SK-N-SH treated with all-trans-retinoic acid at 6 μM for 48 hours (cell line): Measurements from ENCODE around the gene ZNF674.

Source experiments
- ATAC-seq: fragments of 200-7000 bp; cut with Tn5 transposase; 3 replicates; pipeline ENCODE4 v1.9.1; 2020; ENCODE audit warnings: mild to moderate bottlenecking, moderate library complexity
- ARNTL ChIP-seq: fragments of 450-650 bp; formaldehyde crosslinking; IDR thresholded peaks from 2 replicates; pipeline ENCODE4 v1.5.0; 2020; ENCODE audit warnings: low read depth, mild to moderate bottlenecking, moderate library complexity, borderline replicate concordance
- BACH2 ChIP-seq: fragments of 250-450 bp; sonication (Bioruptor Pico); IDR thresholded peaks from 2 replicates; pipeline ENCODE4 v1.9.0; 2021; ENCODE audit warnings: mild to moderate bottlenecking, borderline replicate concordance
- CSDC2 ChIP-seq: fragments of 250-450 bp; sonication (Bioruptor Pico); IDR thresholded peaks from 2 replicates; pipeline ENCODE4 v1.5.0; 2020; ENCODE audit warnings: mild to moderate bottlenecking, moderate library complexity
- ESRRG ChIP-seq: fragments of 250-450 bp; sonication (Bioruptor Pico); IDR thresholded peaks from 2 replicates; pipeline ENCODE4 v1.6.1; 2021; ENCODE audit warnings: mild to moderate bottlenecking
- GLIS3 ChIP-seq: fragments of 250-450 bp; sonication (Bioruptor Pico); IDR thresholded peaks from 2 replicates; pipeline ENCODE4 v1.5.0; 2020; ENCODE audit warnings: mild to moderate bottlenecking, moderate library complexity
- ISL1 ChIP-seq: fragments of 250-450 bp; sonication (Bioruptor Pico); IDR thresholded peaks from 2 replicates; pipeline ENCODE4 v2.1.2; 2022; ENCODE audit warnings: mild to moderate bottlenecking, moderate library complexity
- OSR1 ChIP-seq: fragments of 250-450 bp; sonication (Bioruptor Pico); IDR thresholded peaks from 2 replicates; pipeline ENCODE4 v1.8.0; 2022; ENCODE audit warnings: moderate library complexity, mild to moderate bottlenecking, inconsistent platforms
- PPARA ChIP-seq: fragments of 250-450 bp; sonication (Bioruptor Pico); IDR thresholded peaks from 2 replicates; pipeline ENCODE4 v1.5.0; 2020; ENCODE audit warnings: mild to moderate bottlenecking, borderline replicate concordance
- RARB ChIP-seq: fragments of 250-450 bp; sonication (Bioruptor Pico); IDR thresholded peaks from 2 replicates; pipeline ENCODE4 v1.8.0; 2021; ENCODE audit warnings: mild to moderate bottlenecking, moderate library complexity
- SNAI2 ChIP-seq: fragments of 250-450 bp; sonication (Bioruptor Pico); IDR thresholded peaks from 2 replicates; pipeline ENCODE4 v1.5.0; 2020; ENCODE audit warnings: mild to moderate bottlenecking, moderate library complexity
- TCF4 ChIP-seq: fragments of 250-450 bp; sonication (Bioruptor Pico); IDR thresholded peaks from 2 replicates; pipeline ENCODE4 v1.8.0; 2021; ENCODE audit warnings: mild to moderate bottlenecking, moderate library complexity, borderline replicate concordance
- TOX ChIP-seq: fragments of 250-450 bp; sonication (Bioruptor Pico); IDR thresholded peaks from 2 replicates; pipeline ENCODE4 v1.8.0; 2021; ENCODE audit warnings: mild to moderate bottlenecking, moderate library complexity, borderline replicate concordance
- ZC3H10 ChIP-seq: fragments of 250-450 bp; sonication (Bioruptor Pico); IDR thresholded peaks from 2 replicates; pipeline ENCODE4 v1.5.1; 2021; ENCODE audit warnings: mild to moderate bottlenecking, moderate library complexity
- ZFP3 ChIP-seq: fragments of 250-450 bp; sonication (Bioruptor Pico); IDR thresholded peaks from 2 replicates; pipeline ENCODE4 v1.5.0; 2020; ENCODE audit warnings: mild to moderate bottlenecking, moderate library complexity
- ZFP30 ChIP-seq: fragments of 450-650 bp; formaldehyde crosslinking; IDR thresholded peaks from 2 replicates; pipeline ENCODE4 v1.5.0; 2022; ENCODE audit warnings: mild to moderate bottlenecking, moderate library complexity
- ZNF565 ChIP-seq: fragments of 450-650 bp; formaldehyde crosslinking; conservative IDR thresholded peaks from 2 replicates; pipeline ENCODE4 v1.5.0; 2020; ENCODE audit warnings: low read depth, mild to moderate bottlenecking, moderate library complexity
- ZNF70 ChIP-seq: fragments of 450-650 bp; formaldehyde crosslinking; IDR thresholded peaks from 2 replicates; pipeline ENCODE4 v1.5.0; 2020; ENCODE audit warnings: mild to moderate bottlenecking, moderate library complexity
- ZNF8 ChIP-seq: fragments of 450-650 bp; formaldehyde crosslinking; IDR thresholded peaks from 2 replicates; pipeline ENCODE4 v1.5.0; 2020; ENCODE audit warnings: mild to moderate bottlenecking, moderate library complexity
- TF ChIP-seq, protein P1 (sequence below): fragments of 250-450 bp; sonication (Bioruptor Pico); IDR thresholded peaks from 2 replicates; pipeline ENCODE4 v1.8.0; 2021; ENCODE audit warnings: low read depth, mild to moderate bottlenecking, moderate library complexity, borderline replicate concordance
- TF ChIP-seq, protein P2 (sequence below): fragments of 250-450 bp; sonication (Bioruptor Pico); IDR thresholded peaks from 2 replicates; pipeline ENCODE4 v1.5.1; 2020; ENCODE audit warnings: low read depth, mild to moderate bottlenecking, moderate library complexity
- TF ChIP-seq, protein P3 (sequence below): fragments of 250-450 bp; sonication (Bioruptor Pico); IDR thresholded peaks from 2 replicates; pipeline ENCODE4 v1.5.1; 2021; ENCODE audit warnings: mild to moderate bottlenecking, moderate library complexity
- TF ChIP-seq, protein P4 (sequence below): fragments of 250-450 bp; sonication (Bioruptor Pico); IDR thresholded peaks from 2 replicates; pipeline ENCODE4 v1.8.0; 2020; ENCODE audit warnings: mild to moderate bottlenecking, moderate library complexity, borderline replicate concordance
- TF ChIP-seq, protein P5 (sequence below): fragments of 250-450 bp; sonication (Bioruptor Pico); IDR thresholded peaks from 2 replicates; pipeline ENCODE4 v1.5.0; 2020; ENCODE audit warnings: mild to moderate bottlenecking, moderate library complexity

Gene ZNF674

DNA sequence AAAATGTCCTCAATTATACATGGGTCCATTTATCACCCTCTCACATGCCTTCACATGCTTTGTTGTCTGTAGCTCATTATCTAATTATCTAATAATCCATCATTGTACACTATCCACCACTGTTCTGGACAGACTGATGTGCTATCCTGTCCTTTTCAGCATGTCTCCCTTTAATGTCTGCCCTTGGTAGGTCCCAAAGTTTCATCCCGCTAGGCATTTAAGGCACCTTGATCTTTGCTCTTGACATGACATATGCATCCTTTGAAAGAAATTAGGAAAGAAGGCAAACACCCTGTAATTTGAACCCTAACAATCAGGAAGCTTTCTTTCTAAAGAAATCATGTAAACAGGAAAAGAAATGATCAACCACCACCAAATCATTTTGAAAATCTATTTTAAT is 34.0 kb upstream of the ZNF674 start (continued):
- TF ChIP-seq, protein P1, sequence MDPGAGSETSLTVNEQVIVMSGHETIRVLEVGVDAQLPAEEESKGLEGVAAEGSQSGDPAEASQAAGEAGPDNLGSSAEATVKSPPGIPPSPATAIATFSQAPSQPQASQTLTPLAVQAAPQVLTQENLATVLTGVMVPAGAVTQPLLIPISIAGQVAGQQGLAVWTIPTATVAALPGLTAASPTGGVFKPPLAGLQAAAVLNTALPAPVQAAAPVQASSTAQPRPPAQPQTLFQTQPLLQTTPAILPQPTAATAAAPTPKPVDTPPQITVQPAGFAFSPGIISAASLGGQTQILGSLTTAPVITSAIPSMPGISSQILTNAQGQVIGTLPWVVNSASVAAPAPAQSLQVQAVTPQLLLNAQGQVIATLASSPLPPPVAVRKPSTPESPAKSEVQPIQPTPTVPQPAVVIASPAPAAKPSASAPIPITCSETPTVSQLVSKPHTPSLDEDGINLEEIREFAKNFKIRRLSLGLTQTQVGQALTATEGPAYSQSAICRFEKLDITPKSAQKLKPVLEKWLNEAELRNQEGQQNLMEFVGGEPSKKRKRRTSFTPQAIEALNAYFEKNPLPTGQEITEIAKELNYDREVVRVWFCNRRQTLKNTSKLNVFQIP (CRISPR knock-in tag): no peak
- TF ChIP-seq TOX (no peak), ESRRG (no peak), PPARA (CRISPR knock-in tag) (no peak), OSR1 (CRISPR knock-in tag) (no peak), GLIS3 (CRISPR knock-in tag) (no peak), TCF4 (CRISPR knock-in tag) (no peak), ZFP3 (no peak), ISL1 (no peak), ZNF70 (CRISPR knock-in tag) (no peak)
- TF ChIP-seq, protein P2, sequence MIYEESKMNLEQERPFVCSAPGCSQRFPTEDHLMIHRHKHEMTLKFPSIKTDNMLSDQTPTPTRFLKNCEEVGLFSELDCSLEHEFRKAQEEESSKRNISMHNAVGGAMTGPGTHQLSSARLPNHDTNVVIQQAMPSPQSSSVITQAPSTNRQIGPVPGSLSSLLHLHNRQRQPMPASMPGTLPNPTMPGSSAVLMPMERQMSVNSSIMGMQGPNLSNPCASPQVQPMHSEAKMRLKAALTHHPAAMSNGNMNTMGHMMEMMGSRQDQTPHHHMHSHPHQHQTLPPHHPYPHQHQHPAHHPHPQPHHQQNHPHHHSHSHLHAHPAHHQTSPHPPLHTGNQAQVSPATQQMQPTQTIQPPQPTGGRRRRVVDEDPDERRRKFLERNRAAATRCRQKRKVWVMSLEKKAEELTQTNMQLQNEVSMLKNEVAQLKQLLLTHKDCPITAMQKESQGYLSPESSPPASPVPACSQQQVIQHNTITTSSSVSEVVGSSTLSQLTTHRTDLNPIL (CRISPR knock-in tag): no peak
- TF ChIP-seq, protein P3, sequence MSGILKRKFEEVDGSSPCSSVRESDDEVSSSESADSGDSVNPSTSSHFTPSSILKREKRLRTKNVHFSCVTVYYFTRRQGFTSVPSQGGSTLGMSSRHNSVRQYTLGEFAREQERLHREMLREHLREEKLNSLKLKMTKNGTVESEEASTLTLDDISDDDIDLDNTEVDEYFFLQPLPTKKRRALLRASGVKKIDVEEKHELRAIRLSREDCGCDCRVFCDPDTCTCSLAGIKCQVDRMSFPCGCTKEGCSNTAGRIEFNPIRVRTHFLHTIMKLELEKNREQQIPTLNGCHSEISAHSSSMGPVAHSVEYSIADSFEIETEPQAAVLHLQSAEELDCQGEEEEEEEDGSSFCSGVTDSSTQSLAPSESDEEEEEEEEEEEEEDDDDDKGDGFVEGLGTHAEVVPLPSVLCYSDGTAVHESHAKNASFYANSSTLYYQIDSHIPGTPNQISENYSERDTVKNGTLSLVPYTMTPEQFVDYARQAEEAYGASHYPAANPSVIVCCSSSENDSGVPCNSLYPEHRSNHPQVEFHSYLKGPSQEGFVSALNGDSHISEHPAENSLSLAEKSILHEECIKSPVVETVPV (CRISPR knock-in tag): no peak

DNA sequence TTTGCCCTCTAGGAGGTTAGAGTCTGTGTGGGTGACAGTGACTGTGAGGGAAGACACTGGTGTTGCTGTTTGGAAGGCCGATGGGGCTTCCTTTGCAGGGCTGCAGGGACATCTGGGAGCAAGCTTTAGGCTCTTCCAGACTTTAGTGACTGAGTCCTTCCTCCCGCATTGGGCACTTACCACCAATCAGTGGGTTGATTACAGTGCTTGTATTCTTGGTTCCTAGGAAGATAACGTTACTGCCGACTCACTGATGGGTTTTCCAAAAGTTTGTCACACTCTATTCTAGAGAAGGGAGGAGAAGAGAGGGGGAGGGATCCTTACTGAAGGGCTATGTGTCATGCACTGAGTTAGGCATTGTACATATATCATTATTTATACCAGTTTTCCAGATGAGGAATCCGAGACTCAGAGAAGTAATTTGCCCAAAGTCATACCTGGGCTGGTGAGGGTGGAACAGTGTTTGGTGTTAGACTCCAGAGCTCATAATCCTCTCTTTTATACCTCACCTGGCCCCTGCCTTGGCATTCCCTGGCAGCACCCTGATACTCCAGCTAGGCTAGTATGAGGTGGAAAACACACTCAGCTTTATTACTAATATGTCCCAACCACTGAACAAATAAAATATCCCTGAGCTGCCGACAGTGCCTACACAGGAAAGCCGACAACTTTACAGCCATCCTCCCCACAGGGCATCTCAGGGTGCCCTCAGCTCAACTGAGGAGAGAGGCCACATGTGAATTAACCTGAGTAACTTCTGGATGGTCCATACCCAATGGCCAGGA is 32.2 kb upstream of the ZNF674 start:
- TF ChIP-seq, protein P3 (CRISPR knock-in tag): no peak
- no peak for TF ChIP-seq SNAI2 (CRISPR knock-in tag)
- TF ChIP-seq, protein P4, sequence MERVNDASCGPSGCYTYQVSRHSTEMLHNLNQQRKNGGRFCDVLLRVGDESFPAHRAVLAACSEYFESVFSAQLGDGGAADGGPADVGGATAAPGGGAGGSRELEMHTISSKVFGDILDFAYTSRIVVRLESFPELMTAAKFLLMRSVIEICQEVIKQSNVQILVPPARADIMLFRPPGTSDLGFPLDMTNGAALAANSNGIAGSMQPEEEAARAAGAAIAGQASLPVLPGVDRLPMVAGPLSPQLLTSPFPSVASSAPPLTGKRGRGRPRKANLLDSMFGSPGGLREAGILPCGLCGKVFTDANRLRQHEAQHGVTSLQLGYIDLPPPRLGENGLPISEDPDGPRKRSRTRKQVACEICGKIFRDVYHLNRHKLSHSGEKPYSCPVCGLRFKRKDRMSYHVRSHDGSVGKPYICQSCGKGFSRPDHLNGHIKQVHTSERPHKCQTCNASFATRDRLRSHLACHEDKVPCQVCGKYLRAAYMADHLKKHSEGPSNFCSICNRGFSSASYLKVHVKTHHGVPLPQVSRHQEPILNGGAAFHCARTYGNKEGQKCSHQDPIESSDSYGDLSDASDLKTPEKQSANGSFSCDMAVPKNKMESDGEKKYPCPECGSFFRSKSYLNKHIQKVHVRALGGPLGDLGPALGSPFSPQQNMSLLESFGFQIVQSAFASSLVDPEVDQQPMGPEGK (CRISPR knock-in tag): no peak
- TF ChIP-seq, protein P2 (CRISPR knock-in tag): no peak
- TF ChIP-seq, protein P5, sequence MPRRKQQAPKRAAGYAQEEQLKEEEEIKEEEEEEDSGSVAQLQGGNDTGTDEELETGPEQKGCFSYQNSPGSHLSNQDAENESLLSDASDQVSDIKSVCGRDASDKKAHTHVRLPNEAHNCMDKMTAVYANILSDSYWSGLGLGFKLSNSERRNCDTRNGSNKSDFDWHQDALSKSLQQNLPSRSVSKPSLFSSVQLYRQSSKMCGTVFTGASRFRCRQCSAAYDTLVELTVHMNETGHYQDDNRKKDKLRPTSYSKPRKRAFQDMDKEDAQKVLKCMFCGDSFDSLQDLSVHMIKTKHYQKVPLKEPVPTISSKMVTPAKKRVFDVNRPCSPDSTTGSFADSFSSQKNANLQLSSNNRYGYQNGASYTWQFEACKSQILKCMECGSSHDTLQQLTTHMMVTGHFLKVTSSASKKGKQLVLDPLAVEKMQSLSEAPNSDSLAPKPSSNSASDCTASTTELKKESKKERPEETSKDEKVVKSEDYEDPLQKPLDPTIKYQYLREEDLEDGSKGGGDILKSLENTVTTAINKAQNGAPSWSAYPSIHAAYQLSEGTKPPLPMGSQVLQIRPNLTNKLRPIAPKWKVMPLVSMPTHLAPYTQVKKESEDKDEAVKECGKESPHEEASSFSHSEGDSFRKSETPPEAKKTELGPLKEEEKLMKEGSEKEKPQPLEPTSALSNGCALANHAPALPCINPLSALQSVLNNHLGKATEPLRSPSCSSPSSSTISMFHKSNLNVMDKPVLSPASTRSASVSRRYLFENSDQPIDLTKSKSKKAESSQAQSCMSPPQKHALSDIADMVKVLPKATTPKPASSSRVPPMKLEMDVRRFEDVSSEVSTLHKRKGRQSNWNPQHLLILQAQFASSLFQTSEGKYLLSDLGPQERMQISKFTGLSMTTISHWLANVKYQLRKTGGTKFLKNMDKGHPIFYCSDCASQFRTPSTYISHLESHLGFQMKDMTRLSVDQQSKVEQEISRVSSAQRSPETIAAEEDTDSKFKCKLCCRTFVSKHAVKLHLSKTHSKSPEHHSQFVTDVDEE (CRISPR knock-in tag): no peak
- no peak for TF ChIP-seq ESRRG
- no peak for TF ChIP-seq ZFP3
- TF ChIP-seq TCF4 (CRISPR knock-in tag): no peak
- no peak for TF ChIP-seq BACH2 (CRISPR knock-in tag)
- TF ChIP-seq ISL1: no peak
- no peak for TF ChIP-seq ZC3H10 (CRISPR knock-in tag)
- no peak for TF ChIP-seq ZNF565 (CRISPR knock-in tag)
- TF ChIP-seq ARNTL: no peak
- no peak for TF ChIP-seq ZNF8 (CRISPR knock-in tag)
- no peak for TF ChIP-seq CSDC2 (CRISPR knock-in tag)
- no peak for TF ChIP-seq ZNF70 (CRISPR knock-in tag)
- no peak for TF ChIP-seq OSR1 (CRISPR knock-in tag)
- TF ChIP-seq GLIS3 (CRISPR knock-in tag): no peak
- TF ChIP-seq RARB: no peak
- TF ChIP-seq ZFP30 (CRISPR knock-in tag): no peak
- ATAC-seq: no peak
